ENCODE results near the gene PLXNA3.
A peak's percentile ranks its signal among the peaks of the same experiment; 100 is the strongest.

The PLXNA3 gene

GRCh38 chrX:154459832-154460231, 1.8 kb downstream of the PLXNA3 start:
- H4K91ac ChIP-seq (ENCODE audit: low read length): no peak overlapping the region
- DNase-seq: no peak
- H2BK120ac ChIP-seq (ENCODE audit: low read depth, low read length): no peak overlapping the region
- no peak overlapping the region for H2BK12ac ChIP-seq (ENCODE audit: low read length in 2 of 2)
- no peak overlapping the region for H2BK5ac ChIP-seq (ENCODE audit: low read depth, low read length, poor library complexity, severe bottlenecking)
- peak overlapping the region in 1 of 2 experiments; percentile 28 for H3K4ac ChIP-seq (ENCODE audit: low read depth in 1 of 2, low read length in 2 of 2)
- no peak overlapping the region for H2BK15ac ChIP-seq (ENCODE audit: low read depth, poor library complexity, severe bottlenecking)
- no peaks in the 10 kb centered on the region for H3K9me3 ChIP-seq (ENCODE audit: control insufficient read depth, low read length)
- peak overlapping the region; percentile 79 for H3K9ac ChIP-seq (ENCODE audit: low read length)
- no peak overlapping the region for H3K23ac ChIP-seq (ENCODE audit: low read length in 2 of 2)
- no peak overlapping the region for H2AFZ ChIP-seq (ENCODE audit: low read depth, low read length)
- 65% methylated on average over 11 of the region's 14 CpGs for WGBS
- peak overlapping the region in 1 of 2 experiments; percentile 52 for H3K18ac ChIP-seq (ENCODE audit: low read depth in 1 of 2, low read length in 2 of 2)
- peaks cover 18% of the 10 kb centered on the region for H3K4me1 ChIP-seq (ENCODE audit: control insufficient read depth, insufficient read depth, low read depth, low read length)
- H3K14ac ChIP-seq (ENCODE audit: low read length in 2 of 2): no peak overlapping the region
- H3K79me1 ChIP-seq (replicated peaks; ENCODE audit: low read length, poor library complexity, severe bottlenecking): peaks cover 8% of the 10 kb centered on the region
- no peaks in the 10 kb centered on the region for H3K27me3 ChIP-seq (ENCODE audit: control insufficient read depth in 1 of 2, insufficient read depth in 1 of 2, low read length in 2 of 2)
- no peak overlapping the region for H3K27ac ChIP-seq (ENCODE audit: low read length, poor library complexity, severe bottlenecking)
- peaks cover 29 to 49% of the 10 kb centered on the region in 2 experiments for H3K36me3 ChIP-seq (ENCODE audit: control insufficient read depth in 1 of 2, insufficient read depth in 2 of 2, low read depth in 1 of 2, low read length in 2 of 2)
- no peak overlapping the region for H4K8ac ChIP-seq (ENCODE audit: low read length)
- H3K4me2 ChIP-seq (ENCODE audit: low read length, poor library complexity, severe bottlenecking): peak overlapping the region; percentile 70
- H3K4me3 ChIP-seq (ENCODE audit: insufficient read depth in 1 of 2, low read depth in 1 of 2, low read length in 2 of 2): peak overlapping the region; percentile 83 to 86
- H2AK5ac ChIP-seq (ENCODE audit: low read length, severe bottlenecking): no peak overlapping the region

GRCh38 chrX:154460326-154460725, 2.2 kb downstream of the PLXNA3 start:
- 93% methylated on average over 26 of the region's 26 CpGs for WGBS
- no peak overlapping the region for H3K9ac ChIP-seq (ENCODE audit: low read length)

GRCh38 chrX:154462396-154462795, 4.3 kb downstream of the PLXNA3 start:
- Histone ChIP-seq H3K27ac (ENCODE audit: low read length, poor library complexity, severe bottlenecking) (no peak overlapping the region), H3K4me2 (ENCODE audit: low read length, poor library complexity, severe bottlenecking) (no peak overlapping the region), H3K4me1 (ENCODE audit: control insufficient read depth, insufficient read depth, low read depth, low read length) (peaks cover 18% of the 10 kb centered on the region), H4K91ac (ENCODE audit: low read length) (no peak overlapping the region), H3K9ac (ENCODE audit: low read length) (no peak overlapping the region), H2BK5ac (ENCODE audit: low read depth, low read length, poor library complexity, severe bottlenecking) (no peak overlapping the region), H3K4me3 (ENCODE audit: insufficient read depth in 1 of 2, low read depth in 1 of 2, low read length in 2 of 2) (no peak overlapping the region), H2BK15ac (ENCODE audit: low read depth, poor library complexity, severe bottlenecking) (no peak overlapping the region), H3K14ac (ENCODE audit: low read length in 2 of 2) (no peak overlapping the region), H2AK5ac (ENCODE audit: low read length, severe bottlenecking) (no peak overlapping the region), H4K8ac (ENCODE audit: low read length) (no peak overlapping the region), H2BK12ac (ENCODE audit: low read length in 2 of 2) (no peak overlapping the region), H3K79me1 (replicated peaks; ENCODE audit: low read length, poor library complexity, severe bottlenecking) (peaks cover 18% of the 10 kb centered on the region), H3K27me3 (ENCODE audit: control insufficient read depth in 1 of 2, insufficient read depth in 1 of 2, low read length in 2 of 2) (no peaks in the 10 kb centered on the region), H3K23ac (ENCODE audit: low read length in 2 of 2) (no peak overlapping the region), H3K36me3 (ENCODE audit: control insufficient read depth in 1 of 2, insufficient read depth in 2 of 2, low read depth in 1 of 2, low read length in 2 of 2) (peaks cover 47 to 75% of the 10 kb centered on the region in 2 experiments), H3K4ac (ENCODE audit: low read depth in 1 of 2, low read length in 2 of 2) (no peak overlapping the region), H2BK120ac (ENCODE audit: low read depth, low read length) (no peak overlapping the region), H3K18ac (ENCODE audit: low read depth in 1 of 2, low read length in 2 of 2) (no peak overlapping the region), H3K9me3 (ENCODE audit: control insufficient read depth, low read length) (no peaks in the 10 kb centered on the region), H2AFZ (ENCODE audit: low read depth, low read length) (no peak overlapping the region)
- no peak for DNase-seq
- WGBS: 95% methylated on average over 6 of the region's 8 CpGs

More at GRCh38 chrX:154460326-154460725, 2.2 kb downstream of the PLXNA3 start:
- H3K79me1 ChIP-seq (replicated peaks; ENCODE audit: low read length, poor library complexity, severe bottlenecking): peaks cover 8% of the 10 kb centered on the region
- peak overlapping the region; percentile 70 for H3K4me2 ChIP-seq (ENCODE audit: low read length, poor library complexity, severe bottlenecking)
- peak overlapping the region in 1 of 2 experiments; percentile 40 for H3K18ac ChIP-seq (ENCODE audit: low read depth in 1 of 2, low read length in 2 of 2)
- H3K27ac ChIP-seq (ENCODE audit: low read length, poor library complexity, severe bottlenecking): no peak overlapping the region
- no peak overlapping the region for H4K8ac ChIP-seq (ENCODE audit: low read length)
- DNase-seq: no peak
- H2AFZ ChIP-seq (ENCODE audit: low read depth, low read length): no peak overlapping the region
- no peak overlapping the region for H4K91ac ChIP-seq (ENCODE audit: low read length)
- peaks cover 18% of the 10 kb centered on the region for H3K4me1 ChIP-seq (ENCODE audit: control insufficient read depth, insufficient read depth, low read depth, low read length)
- H2BK5ac ChIP-seq (ENCODE audit: low read depth, low read length, poor library complexity, severe bottlenecking): no peak overlapping the region
- peak overlapping the region in 1 of 2 experiments; percentile 83 for H3K4me3 ChIP-seq (ENCODE audit: insufficient read depth in 1 of 2, low read depth in 1 of 2, low read length in 2 of 2)
- no peak overlapping the region for H2BK12ac ChIP-seq (ENCODE audit: low read length in 2 of 2)
- no peaks in the 10 kb centered on the region for H3K27me3 ChIP-seq (ENCODE audit: control insufficient read depth in 1 of 2, insufficient read depth in 1 of 2, low read length in 2 of 2)
- H3K14ac ChIP-seq (ENCODE audit: low read length in 2 of 2): no peak overlapping the region
- H3K36me3 ChIP-seq (ENCODE audit: control insufficient read depth in 1 of 2, insufficient read depth in 2 of 2, low read depth in 1 of 2, low read length in 2 of 2): peaks cover 34 to 54% of the 10 kb centered on the region in 2 experiments
- no peaks in the 10 kb centered on the region for H3K9me3 ChIP-seq (ENCODE audit: control insufficient read depth, low read length)
- H3K4ac ChIP-seq (ENCODE audit: low read depth in 1 of 2, low read length in 2 of 2): no peak overlapping the region
- no peak overlapping the region for H2BK120ac ChIP-seq (ENCODE audit: low read depth, low read length)
- no peak overlapping the region for H3K23ac ChIP-seq (ENCODE audit: low read length in 2 of 2)
- no peak overlapping the region for H2BK15ac ChIP-seq (ENCODE audit: low read depth, poor library complexity, severe bottlenecking)
- no peak overlapping the region for H2AK5ac ChIP-seq (ENCODE audit: low read length, severe bottlenecking)

GRCh38 chrX:154463611-154464220, 5.6 kb downstream of the PLXNA3 start:
- Histone ChIP-seq H4K8ac (ENCODE audit: low read length) (no peak overlapping the region), H4K91ac (ENCODE audit: low read length) (no peak overlapping the region), H3K27ac (ENCODE audit: low read length, poor library complexity, severe bottlenecking) (no peak overlapping the region), H3K79me1 (replicated peaks; ENCODE audit: low read length, poor library complexity, severe bottlenecking) (peaks cover 19% of the 10 kb centered on the region), H2BK120ac (ENCODE audit: low read depth, low read length) (no peak overlapping the region), H3K23ac (ENCODE audit: low read length in 2 of 2) (no peak overlapping the region), H3K4ac (ENCODE audit: low read depth in 1 of 2, low read length in 2 of 2) (no peak overlapping the region), H3K14ac (ENCODE audit: low read length in 2 of 2) (no peak overlapping the region), H2BK5ac (ENCODE audit: low read depth, low read length, poor library complexity, severe bottlenecking) (no peak overlapping the region), H3K4me1 (ENCODE audit: control insufficient read depth, insufficient read depth, low read depth, low read length) (peaks cover 18% of the 10 kb centered on the region), H3K4me3 (ENCODE audit: insufficient read depth in 1 of 2, low read depth in 1 of 2, low read length in 2 of 2) (no peak overlapping the region), H3K4me2 (ENCODE audit: low read length, poor library complexity, severe bottlenecking) (no peak overlapping the region), H3K9ac (ENCODE audit: low read length) (no peak overlapping the region), H2AFZ (ENCODE audit: low read depth, low read length) (no peak overlapping the region), H3K27me3 (ENCODE audit: control insufficient read depth in 1 of 2, insufficient read depth in 1 of 2, low read length in 2 of 2) (no peaks in the 10 kb centered on the region), H2BK12ac (ENCODE audit: low read length in 2 of 2) (no peak overlapping the region), H3K9me3 (ENCODE audit: control insufficient read depth, low read length) (no peaks in the 10 kb centered on the region), H3K36me3 (ENCODE audit: control insufficient read depth in 1 of 2, insufficient read depth in 2 of 2, low read depth in 1 of 2, low read length in 2 of 2) (peaks cover 55 to 88% of the 10 kb centered on the region in 2 experiments), H2BK15ac (ENCODE audit: low read depth, poor library complexity, severe bottlenecking) (no peak overlapping the region), H3K18ac (ENCODE audit: low read depth in 1 of 2, low read length in 2 of 2) (no peak overlapping the region), H2AK5ac (ENCODE audit: low read length, severe bottlenecking) (no peak overlapping the region)
- no peak for DNase-seq
- WGBS: 94% methylated on average over 18 of the region's 36 CpGs

Measured in mesenchymal stem cell (in vitro differentiated cells and primary cell).